Adipocyte (in vitro differentiated cells): Measurements from ENCODE around the gene KIF1A.

Source experiments
- DNase-seq: peaks from one replicate; pipeline ENCODE4 v3.0.0-alpha.2; 2015; ENCODE audit warnings: low read depth
- H3K27me3 ChIP-seq: replicated peaks from 2 replicates; pipeline ENCODE4 v1.7.0; 2013; ENCODE audit warnings: mild to moderate bottlenecking, low read length, moderate library complexity; ENCODE audit not compliant: control insufficient read depth, insufficient read depth
- H3K36me3 ChIP-seq: 2 replicates; pipeline ENCODE4 v1.7.0; 2013; ENCODE audit warnings: low read length, mild to moderate bottlenecking, moderate library complexity; ENCODE audit not compliant: control insufficient read depth, insufficient read depth, severe bottlenecking
- H3K4me1 ChIP-seq: 2 replicates; pipeline ENCODE4 v1.7.0; 2013; ENCODE audit warnings: mild to moderate bottlenecking, low read length, moderate library complexity; ENCODE audit not compliant: control insufficient read depth, insufficient read depth
- H3K4me3 ChIP-seq: 2 replicates; pipeline ENCODE4 v1.7.0; 2013; ENCODE audit warnings: mild to moderate bottlenecking, low read length, moderate library complexity
- H3K9ac ChIP-seq: 2 replicates; pipeline ENCODE4 v1.7.0; 2013; ENCODE audit warnings: mild to moderate bottlenecking, low read length, moderate library complexity
- H3K9me3 ChIP-seq: 2 replicates; pipeline ENCODE4 v1.7.0; 2013; ENCODE audit warnings: mild to moderate bottlenecking, low read length, moderate library complexity; ENCODE audit not compliant: control insufficient read depth

The KIF1A gene

DNA sequence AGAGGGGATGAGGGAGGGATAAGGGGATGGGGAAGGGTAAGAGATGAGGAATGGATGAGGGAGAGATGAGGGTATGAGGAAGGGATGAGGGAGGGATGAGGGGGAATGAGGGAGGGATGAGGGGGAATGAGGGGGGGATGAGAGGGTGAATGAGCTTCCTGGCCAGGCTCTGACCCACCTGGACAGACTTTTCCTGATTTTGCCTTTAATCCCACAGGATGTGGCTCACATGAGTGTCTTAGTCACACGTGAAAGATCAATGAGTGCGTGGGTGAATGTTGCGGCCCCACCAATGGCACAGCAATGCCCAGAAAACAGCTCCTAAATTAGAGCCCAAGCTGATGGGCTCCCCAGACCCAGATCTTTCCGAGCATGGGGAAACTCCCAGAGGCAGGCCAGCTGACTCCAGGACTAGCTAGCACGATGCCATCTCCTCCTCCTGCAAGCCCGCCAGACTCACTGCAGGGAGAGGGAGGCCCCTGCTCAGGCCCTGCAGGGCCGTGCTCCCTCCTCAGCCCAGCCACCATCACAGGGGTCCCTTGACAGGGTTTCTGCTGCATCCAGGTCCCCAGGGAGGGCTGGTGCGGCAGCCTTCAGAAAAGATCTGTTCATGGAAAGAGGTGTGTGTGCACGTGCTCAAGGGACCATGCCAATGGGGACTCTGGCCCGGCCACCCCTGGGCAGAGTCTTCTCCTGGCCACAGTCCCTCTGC lies 87.0 kb downstream of the KIF1A start:
- Histone ChIP-seq H3K27me3 (peaks cover 44% of the 10 kb centered on the region), H3K36me3 (no peaks in the 10 kb centered on the region)

DNA sequence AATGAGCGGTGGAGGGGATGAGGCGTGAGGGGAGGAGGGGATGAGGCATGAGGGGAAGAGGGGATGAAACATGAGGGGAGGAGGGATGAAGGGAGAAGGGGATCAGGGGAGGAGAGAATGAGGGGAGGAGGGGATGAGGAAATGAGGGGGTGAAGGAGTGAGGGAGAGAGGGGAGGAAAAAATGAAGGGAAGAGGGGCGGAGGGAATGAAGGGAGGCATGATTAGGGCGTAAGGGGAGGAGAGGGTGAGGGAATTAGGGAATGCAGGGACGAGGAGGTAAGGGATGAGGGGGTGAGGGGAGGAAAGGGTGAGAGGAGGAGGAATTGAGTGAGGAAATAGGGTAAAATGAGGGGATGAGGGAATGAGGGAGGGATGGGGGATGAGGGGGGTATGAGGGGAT lies 87.8 kb downstream of the KIF1A start:
- Histone ChIP-seq H3K9me3 (no peaks in the 10 kb centered on the region), H3K9ac (no peak overlapping the region), H3K36me3 (no peaks in the 10 kb centered on the region), H3K27me3 (peaks cover 41% of the 10 kb centered on the region), H3K4me1 (no peaks in the 10 kb centered on the region), H3K4me3 (no peak overlapping the region)
- DNase-seq = no peak

More for the DNA sequence above, 87.0 kb downstream of the KIF1A start:
- H3K9me3 ChIP-seq = no peaks in the 10 kb centered on the region
- no peak overlapping the region for H3K9ac ChIP-seq
- no peak overlapping the region for H3K4me3 ChIP-seq
- no peaks in the 10 kb centered on the region for H3K4me1 ChIP-seq
- no peak for DNase-seq

DNA sequence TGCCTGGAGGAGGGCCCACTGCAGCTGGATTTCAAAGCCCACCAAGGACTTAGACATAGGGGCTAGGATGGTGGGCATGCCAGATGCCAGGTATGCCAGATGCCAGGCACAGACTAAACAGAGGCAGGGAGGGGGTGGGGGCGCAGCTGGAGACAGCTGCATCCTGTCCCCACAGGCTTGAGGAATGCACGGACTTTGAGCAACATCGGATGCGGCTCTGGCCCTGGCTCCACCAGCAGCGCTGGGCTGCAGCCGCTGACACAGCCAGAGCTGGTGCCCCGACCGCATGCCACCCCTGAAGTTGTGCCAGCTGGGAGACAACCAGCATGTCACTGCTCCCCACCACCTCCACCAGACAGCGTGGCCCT lies 88.9 kb downstream of the KIF1A start:
- no peaks in the 10 kb centered on the region for H3K4me1 ChIP-seq
- no peak overlapping the region for H3K4me3 ChIP-seq
- H3K36me3 ChIP-seq = no peaks in the 10 kb centered on the region
- peak; percentile 52 for DNase-seq
- peaks cover 32% of the 10 kb centered on the region for H3K27me3 ChIP-seq
- no peak overlapping the region for H3K9ac ChIP-seq
- no peaks in the 10 kb centered on the region for H3K9me3 ChIP-seq

DNA sequence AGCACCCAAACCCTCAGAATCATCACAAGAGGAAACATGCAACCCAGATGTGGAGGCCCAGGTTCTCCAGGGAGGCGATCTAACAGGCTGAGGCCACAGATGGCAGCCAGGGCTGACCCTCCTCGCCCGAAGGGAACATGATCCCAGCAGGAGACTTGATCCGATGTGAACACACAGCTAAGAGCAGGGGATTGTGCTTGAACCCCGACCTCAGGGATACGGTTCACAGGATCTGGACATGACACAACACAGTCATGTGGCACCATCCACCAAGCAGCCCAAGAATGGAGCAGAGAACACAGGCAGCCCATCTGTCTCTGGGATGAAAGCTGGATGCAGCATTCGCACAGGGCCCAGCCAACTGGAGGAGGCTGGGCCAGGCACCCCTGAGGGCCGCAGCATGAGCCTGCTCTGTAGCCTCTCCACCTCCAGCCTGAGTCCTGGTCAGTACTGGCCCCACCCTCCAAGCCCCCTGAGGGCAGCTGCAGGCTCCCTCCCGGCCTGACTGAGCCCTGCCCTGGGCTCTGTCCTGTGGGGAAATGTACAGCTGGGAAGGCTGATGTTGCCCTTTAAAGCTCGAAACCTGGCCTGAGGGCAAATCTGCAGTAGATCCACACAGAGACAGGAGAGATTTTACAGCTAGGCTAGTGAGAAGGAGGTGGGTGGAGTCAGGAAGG lies 89.4 kb downstream of the KIF1A start:
- H3K4me1 ChIP-seq = no peaks in the 10 kb centered on the region
- H3K4me3 ChIP-seq = no peak overlapping the region
- H3K36me3 ChIP-seq = no peaks in the 10 kb centered on the region
- DNase-seq = no peak
- peaks cover 34% of the 10 kb centered on the region for H3K27me3 ChIP-seq
- H3K9me3 ChIP-seq = no peaks in the 10 kb centered on the region
- H3K9ac ChIP-seq = no peak overlapping the region

DNA sequence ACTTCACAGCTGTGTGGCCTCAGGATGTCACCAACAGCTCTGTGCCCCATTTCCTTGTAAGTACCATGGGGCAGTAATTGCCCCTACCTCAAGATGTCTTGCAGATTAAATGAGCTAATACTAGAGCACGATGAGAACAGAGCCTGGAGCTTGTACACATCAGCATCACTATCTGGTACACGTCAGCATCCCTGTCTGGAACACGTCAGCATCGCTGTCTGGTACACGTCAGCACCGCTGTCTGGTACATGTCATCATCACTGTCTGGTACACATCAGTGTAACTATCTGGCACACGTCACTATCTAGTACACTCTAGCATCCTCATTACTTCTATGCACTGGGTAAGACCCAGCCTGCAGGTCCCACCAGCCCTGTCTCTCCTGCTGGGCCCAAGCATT lies 91.2 kb downstream of the KIF1A start:
- DNase-seq = peak; percentile 14
- Histone ChIP-seq H3K36me3 (no peaks in the 10 kb centered on the region), H3K9ac (no peak overlapping the region), H3K27me3 (peaks cover 30% of the 10 kb centered on the region), H3K9me3 (no peaks in the 10 kb centered on the region), H3K4me1 (no peaks in the 10 kb centered on the region), H3K4me3 (no peak overlapping the region)

DNA sequence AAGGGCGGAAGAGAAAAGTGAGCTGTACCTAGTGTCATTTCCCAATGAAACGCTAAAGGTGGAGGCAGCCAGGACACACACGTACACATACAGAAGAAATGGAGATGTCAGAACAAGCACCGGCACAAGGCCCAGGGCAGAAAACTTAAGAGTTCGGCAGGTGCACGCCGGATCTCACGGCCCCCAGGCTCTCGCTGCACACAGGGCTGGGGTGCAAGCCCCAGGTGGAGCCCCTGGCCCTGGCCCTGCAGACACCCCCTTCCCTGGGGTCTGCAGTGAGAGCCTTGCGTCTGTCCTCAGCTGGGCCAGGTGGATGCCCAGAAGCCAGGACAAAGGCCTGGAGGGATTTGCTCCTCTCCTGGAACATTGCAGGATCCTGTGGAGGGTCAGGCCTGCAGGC lies 91.7 kb downstream of the KIF1A start:
- H3K4me1 ChIP-seq = no peaks in the 10 kb centered on the region
- no peak for DNase-seq
- H3K4me3 ChIP-seq = no peak overlapping the region
- no peak overlapping the region for H3K9ac ChIP-seq
- peaks cover 25% of the 10 kb centered on the region for H3K27me3 ChIP-seq
- no peaks in the 10 kb centered on the region for H3K9me3 ChIP-seq
- H3K36me3 ChIP-seq = no peaks in the 10 kb centered on the region

DNA sequence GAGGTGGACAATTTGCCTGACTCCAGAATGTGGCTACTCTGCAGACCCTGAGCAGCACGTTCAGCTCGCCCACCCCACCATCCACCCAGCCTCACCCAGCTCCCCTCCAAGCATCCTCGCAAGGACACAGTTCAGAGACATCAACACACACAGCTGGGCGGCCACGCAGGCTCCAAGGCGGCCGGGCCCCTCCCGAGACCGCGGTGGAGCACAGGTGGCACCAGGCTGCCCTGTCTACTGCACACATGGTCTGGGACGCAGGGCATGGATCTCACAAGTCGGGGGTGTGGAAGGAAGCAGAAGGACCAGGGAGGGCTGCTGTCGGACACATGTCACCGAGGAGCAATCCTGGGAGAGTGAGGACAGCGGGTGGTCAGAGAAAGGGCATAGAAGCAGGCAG lies 92.1 kb downstream of the KIF1A start:
- no peak for DNase-seq
- Histone ChIP-seq H3K9me3 (no peaks in the 10 kb centered on the region), H3K9ac (no peak overlapping the region), H3K4me1 (no peaks in the 10 kb centered on the region), H3K27me3 (peaks cover 21% of the 10 kb centered on the region), H3K36me3 (no peaks in the 10 kb centered on the region), H3K4me3 (no peak overlapping the region)

DNA sequence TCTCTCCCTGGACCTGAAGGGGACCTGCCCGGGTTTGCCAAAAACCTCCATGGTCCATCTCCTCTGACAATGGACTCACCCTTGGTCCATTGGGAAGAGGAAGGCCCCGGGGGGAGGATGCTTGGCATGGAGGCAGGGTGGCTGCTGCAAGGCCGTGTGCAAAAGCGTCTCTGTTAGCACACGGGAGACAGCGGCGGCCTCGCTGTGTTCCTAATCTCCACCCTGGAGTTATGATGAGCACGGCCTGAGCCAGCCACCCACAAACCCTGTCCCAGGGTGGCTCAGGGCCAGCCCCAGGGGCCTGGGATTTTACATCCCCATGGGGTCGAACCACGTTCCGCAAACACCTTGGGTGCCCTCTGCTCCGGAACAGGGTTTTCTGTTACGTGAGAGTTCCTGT lies 92.6 kb downstream of the KIF1A start:
- no peaks in the 10 kb centered on the region for H3K36me3 ChIP-seq
- no peaks in the 10 kb centered on the region for H3K4me1 ChIP-seq
- H3K9me3 ChIP-seq = no peaks in the 10 kb centered on the region
- no peak overlapping the region for H3K4me3 ChIP-seq
- H3K9ac ChIP-seq = no peak overlapping the region
- H3K27me3 ChIP-seq = peaks cover 20% of the 10 kb centered on the region
- DNase-seq = no peak

DNA sequence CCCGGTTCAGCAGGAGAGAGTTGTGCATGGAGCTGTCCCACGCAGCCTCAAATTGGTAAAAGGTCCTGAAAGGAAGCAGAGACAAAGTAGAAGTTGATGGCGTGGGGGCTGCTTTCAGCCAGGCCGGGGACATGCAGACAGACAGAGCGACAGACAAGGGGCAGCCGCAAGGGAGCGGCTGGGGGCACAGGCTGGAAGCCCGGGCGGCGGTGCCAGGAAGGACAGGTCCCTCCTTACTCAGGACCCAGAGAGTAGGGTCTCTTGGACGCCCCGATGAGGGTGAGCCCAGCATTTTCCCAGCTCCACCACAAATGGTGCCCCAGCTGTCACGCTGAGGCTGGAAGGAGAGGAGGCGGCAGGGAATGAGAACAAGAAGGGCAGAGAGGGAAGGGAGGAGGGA lies 93.1 kb downstream of the KIF1A start:
- no peak for DNase-seq
- Histone ChIP-seq H3K4me1 (no peaks in the 10 kb centered on the region), H3K27me3 (peaks cover 24% of the 10 kb centered on the region), H3K9me3 (no peaks in the 10 kb centered on the region), H3K9ac (no peak overlapping the region), H3K36me3 (no peaks in the 10 kb centered on the region), H3K4me3 (no peak overlapping the region)

DNA sequence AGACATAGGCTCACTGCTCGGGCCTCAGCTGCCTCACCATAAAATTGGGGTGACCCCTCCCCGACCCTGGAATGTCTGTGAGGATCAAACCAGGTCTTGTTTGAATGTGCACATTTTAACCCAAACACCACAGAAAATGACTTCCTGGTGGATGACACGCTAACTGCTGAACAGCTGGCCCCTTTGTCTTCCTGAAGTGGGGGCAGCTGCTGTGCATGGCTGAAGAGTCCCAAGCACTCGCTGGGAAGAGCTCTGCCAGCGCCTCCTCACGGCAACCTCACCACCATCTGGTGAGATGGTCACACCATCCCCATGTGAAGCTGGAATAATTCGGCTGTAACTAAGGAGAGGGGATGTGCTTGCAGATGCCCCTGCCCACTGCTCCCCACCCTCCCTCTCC lies 94.3 kb downstream of the KIF1A start:
- DNase-seq = no peak
- H3K36me3 ChIP-seq = no peaks in the 10 kb centered on the region

DNA sequence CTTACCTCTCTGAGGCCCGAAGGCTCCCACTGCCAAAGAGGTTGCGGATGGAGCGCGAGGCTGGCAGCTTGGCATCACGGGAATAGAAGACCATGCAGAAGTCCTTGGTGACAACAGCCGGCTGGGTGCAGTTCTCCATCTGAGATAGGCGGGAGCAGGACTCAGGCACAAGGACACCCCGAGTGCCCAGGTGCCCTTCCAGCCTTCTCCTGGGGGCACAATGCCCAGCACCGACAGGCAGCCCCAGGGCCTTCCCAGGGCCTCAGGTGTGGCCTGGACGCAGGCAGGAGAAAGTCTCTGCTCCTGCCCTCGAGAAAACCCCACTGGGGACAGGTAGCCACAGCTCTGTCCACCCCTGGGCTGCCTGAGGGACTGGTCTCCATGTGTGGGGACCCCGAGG lies 94.8 kb downstream of the KIF1A start:
- no peak overlapping the region for H3K9ac ChIP-seq
- H3K4me3 ChIP-seq = no peak overlapping the region
- peaks cover 36% of the 10 kb centered on the region for H3K27me3 ChIP-seq
- no peaks in the 10 kb centered on the region for H3K9me3 ChIP-seq
- DNase-seq = no peak
- no peaks in the 10 kb centered on the region for H3K36me3 ChIP-seq
- H3K4me1 ChIP-seq = no peaks in the 10 kb centered on the region

More for the DNA sequence above, 94.3 kb downstream of the KIF1A start:
- H3K9ac ChIP-seq = no peak overlapping the region
- H3K4me1 ChIP-seq = no peaks in the 10 kb centered on the region
- no peak overlapping the region for H3K4me3 ChIP-seq
- no peaks in the 10 kb centered on the region for H3K9me3 ChIP-seq
- H3K27me3 ChIP-seq = peaks cover 32% of the 10 kb centered on the region

DNA sequence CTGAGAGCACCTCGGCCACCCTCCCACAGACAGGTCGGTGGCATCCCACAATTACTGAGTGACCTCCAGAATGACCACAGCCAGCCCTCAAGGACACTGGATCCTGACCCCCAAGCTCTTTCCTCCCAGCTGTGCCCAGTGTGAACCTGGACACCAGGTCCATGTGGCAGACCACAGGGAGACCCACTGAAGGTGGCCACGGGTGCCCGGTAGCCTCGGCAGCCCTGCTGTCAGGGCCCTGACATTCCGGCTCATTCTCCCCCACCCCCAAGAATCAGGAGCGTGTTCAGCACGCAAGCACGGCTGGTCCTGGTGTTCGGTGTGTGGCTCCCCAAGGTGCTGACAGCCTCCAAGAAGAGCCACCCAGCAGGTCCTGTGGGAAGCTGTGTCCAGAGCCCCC lies 95.6 kb downstream of the KIF1A start:
- no peaks in the 10 kb centered on the region for H3K36me3 ChIP-seq
- no peak overlapping the region for H3K4me3 ChIP-seq
- no peaks in the 10 kb centered on the region for H3K4me1 ChIP-seq
- no peaks in the 10 kb centered on the region for H3K9me3 ChIP-seq
- DNase-seq = no peak
- H3K9ac ChIP-seq = no peak overlapping the region
- H3K27me3 ChIP-seq = peaks cover 30% of the 10 kb centered on the region
